Tibial nerve (tissue), 4 donors: ENCODE data around the gene TCP11.
"Not testable (repeated sequence)": the region's sequence is repeated elsewhere in the genome, so short reads cannot be mapped to it uniquely, and the experiment has no call there.

Experiments
- EP300 ChIP-seq, 2 donors: sonication (generic); formaldehyde crosslinking; IDR thresholded peaks; one replicate each; pipeline ENCODE4 v1.6.1; 2017; ENCODE audit warnings: antibody characterized with exemption in 2 of 2, mild to moderate bottlenecking in 1 of 2
- POLR2A ChIP-seq, 2 donors: fragments of 450-650 bp; IDR thresholded peaks; one replicate each; pipeline ENCODE4 v1.6.1; 2017; ENCODE audit warnings: antibody characterized with exemption in 2 of 2, mild to moderate bottlenecking in 2 of 2, moderate library complexity in 2 of 2
- TF ChIP-seq, protein P1 (sequence below), 5 experiments: fragments of 200-600 bp in 3 of 5; fragments of 450-650 bp in 2 of 5; sonication (generic) in 3 of 5; IDR thresholded peaks; one replicate each; pipeline ENCODE4 v1.5.1; 2016 to 2019; ENCODE audit warnings: antibody characterized with exemption in 5 of 5, mild to moderate bottlenecking in 3 of 5, moderate library complexity in 2 of 5

DNA sequence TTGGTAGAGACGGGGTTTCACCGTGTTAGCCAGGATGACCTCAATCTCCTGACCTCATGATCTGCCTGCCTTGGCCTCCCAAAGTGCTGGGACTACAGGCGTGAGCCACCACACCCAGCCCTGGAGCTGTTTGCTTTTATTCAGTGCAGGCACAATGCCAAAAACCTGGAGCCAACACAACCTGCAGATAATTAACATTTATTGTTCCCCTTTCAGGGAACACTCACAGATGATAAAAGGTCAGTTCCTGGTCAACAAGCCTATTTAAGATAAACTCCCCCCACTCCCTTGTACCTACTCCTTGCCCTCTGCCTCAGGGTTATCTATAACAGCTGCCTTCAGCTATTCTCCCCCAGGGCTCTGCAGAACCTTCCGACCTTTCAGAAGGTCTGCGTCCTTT lies 33.4 kb downstream of the TCP11 start:
- TF ChIP-seq, protein P1, sequence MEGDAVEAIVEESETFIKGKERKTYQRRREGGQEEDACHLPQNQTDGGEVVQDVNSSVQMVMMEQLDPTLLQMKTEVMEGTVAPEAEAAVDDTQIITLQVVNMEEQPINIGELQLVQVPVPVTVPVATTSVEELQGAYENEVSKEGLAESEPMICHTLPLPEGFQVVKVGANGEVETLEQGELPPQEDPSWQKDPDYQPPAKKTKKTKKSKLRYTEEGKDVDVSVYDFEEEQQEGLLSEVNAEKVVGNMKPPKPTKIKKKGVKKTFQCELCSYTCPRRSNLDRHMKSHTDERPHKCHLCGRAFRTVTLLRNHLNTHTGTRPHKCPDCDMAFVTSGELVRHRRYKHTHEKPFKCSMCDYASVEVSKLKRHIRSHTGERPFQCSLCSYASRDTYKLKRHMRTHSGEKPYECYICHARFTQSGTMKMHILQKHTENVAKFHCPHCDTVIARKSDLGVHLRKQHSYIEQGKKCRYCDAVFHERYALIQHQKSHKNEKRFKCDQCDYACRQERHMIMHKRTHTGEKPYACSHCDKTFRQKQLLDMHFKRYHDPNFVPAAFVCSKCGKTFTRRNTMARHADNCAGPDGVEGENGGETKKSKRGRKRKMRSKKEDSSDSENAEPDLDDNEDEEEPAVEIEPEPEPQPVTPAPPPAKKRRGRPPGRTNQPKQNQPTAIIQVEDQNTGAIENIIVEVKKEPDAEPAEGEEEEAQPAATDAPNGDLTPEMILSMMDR (IDR thresholded peaks at IDR 0.05), result not testable (repeated sequence)
- not testable (repeated sequence) for TF ChIP-seq EP300, POLR2A (IDR thresholded peaks at IDR 0.05)
